PC-9 (cell line): Measurements from ENCODE around the gene GNG7.

Experiments used
- EZH2 ChIP-seq: fragments of 200-600 bp; sonication (generic); IDR thresholded peaks from 2 replicates; pipeline ENCODE4 v1.8.0; 2017; ENCODE audit warnings: antibody characterized with exemption, low read depth
- TF ChIP-seq, protein P1 (sequence below): fragments of 200-600 bp; sonication (generic); conservative IDR thresholded peaks from 2 replicates; pipeline ENCODE4 v1.6.1; 2017; ENCODE audit warnings: mixed run types, antibody characterized with exemption, mild to moderate bottlenecking, moderate library complexity

GRCh38 chr19:2636141-2636896, 66.2 kb downstream of the GNG7 start:
- no peak for TF ChIP-seq EZH2
- TF ChIP-seq, protein P1, sequence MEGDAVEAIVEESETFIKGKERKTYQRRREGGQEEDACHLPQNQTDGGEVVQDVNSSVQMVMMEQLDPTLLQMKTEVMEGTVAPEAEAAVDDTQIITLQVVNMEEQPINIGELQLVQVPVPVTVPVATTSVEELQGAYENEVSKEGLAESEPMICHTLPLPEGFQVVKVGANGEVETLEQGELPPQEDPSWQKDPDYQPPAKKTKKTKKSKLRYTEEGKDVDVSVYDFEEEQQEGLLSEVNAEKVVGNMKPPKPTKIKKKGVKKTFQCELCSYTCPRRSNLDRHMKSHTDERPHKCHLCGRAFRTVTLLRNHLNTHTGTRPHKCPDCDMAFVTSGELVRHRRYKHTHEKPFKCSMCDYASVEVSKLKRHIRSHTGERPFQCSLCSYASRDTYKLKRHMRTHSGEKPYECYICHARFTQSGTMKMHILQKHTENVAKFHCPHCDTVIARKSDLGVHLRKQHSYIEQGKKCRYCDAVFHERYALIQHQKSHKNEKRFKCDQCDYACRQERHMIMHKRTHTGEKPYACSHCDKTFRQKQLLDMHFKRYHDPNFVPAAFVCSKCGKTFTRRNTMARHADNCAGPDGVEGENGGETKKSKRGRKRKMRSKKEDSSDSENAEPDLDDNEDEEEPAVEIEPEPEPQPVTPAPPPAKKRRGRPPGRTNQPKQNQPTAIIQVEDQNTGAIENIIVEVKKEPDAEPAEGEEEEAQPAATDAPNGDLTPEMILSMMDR, result no peak
